ENCODE data around the gene PTPRS. TPM values are rescaled to one million over a fixed set of nuclear protein-coding genes. Genes with fewer than 3 reads are reported as not detected.
"Not testable (repeated sequence)": the region's sequence is repeated elsewhere in the genome, so short reads cannot be mapped to it uniquely, and the experiment has no call there.

Gene PTPRS
- under 1 TPM; 0.02 to 0.08 TPM for total RNA-seq

DNA sequence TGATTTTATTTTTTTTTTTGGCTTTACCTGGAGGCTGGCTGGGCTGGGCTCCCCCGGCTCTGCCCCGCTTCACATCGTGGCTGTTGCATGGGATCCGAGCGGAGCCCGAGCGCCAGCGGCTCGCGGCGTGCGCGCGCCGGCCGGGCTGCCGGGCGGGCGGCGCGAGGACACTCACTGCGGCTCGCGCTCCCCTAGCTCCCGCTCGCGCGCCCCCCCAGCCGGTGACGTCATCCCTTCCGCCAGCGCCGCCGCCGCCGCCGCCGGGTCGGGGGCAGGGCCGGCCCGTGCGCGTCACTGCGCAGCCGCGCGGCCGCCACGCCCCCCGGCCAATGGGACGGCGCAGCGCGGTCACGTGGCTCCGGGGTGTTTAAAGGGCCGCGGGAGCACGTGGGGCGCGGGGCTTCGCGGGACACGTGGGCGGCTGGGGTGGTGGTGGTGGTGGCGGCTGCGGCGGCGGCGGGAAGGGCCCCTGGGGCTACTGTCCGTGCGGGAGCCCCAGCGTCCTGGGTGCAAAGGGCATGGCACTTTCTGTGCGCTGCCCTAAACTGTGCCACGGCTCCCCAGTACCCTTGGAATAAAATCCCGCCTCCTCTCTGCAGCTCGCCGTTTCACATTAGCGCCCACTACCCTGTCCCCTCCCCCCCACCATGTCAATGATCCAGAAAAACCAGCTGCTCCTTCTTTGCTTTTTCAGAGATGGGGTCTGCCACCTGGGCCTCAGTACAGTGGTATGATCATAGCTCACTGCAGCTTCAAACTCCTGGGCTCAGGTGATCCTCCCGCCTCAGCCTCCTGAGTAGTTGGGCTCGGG is at the start of gene PTPRS:
TSS of gene PTPRS (minus strand) at position 176 of the 811 bp plus-strand sequence. CDS start 54,672 bp downstream, outside the sequence.
- ChIA-PET CTCF (interaction anchor here (0.5 kb wide), 1 partner anchor 543 kb away, joined by 5 read pairs; no protein-coding TSS in a partner anchor), POLR2A (no interaction called here)
- Mint-ChIP-seq H3K36me3 (ENCODE audit: low read depth) (no peaks in the 10 kb centered on the region), H3K27me3 (peaks cover 53% of the 10 kb centered on the region), H3K4me1 (peaks cover 14% of the 10 kb centered on the region), H3K9me3 (no peaks in the 10 kb centered on the region), H3K4me3 (peak within 1 kb of the TSS; percentile 48), H3K27ac (peak within 1 kb of the TSS; percentile 57)
- DNase-seq: peak; percentile 46

DNA sequence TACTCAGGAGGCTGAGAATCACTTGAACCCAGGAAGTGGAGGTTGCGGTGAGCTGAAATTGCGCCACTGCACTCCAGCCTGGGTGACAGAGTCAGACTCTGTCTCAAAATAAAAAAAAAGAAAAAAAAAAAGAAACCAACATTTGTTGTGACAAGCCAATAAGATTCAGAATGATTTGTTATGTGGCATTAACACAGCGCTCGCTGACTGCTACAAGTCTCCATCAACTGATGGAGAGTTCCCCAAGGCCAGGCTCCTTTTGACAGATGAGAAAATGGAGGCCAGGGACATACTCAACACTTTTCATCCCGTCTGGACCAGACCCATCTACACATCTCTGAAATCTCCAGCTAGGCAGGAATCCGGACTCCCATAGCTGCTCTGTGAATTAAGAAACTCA is 48.7 kb upstream of the PTPRS start:
- H3K4me1 Mint-ChIP-seq: no peaks in the 10 kb centered on the region
- ChIA-PET CTCF (no interaction called here), POLR2A (no interaction called here)
- H3K36me3 Mint-ChIP-seq (ENCODE audit: low read depth): no peaks in the 10 kb centered on the region
- H3K4me3 Mint-ChIP-seq: no peak overlapping the region
- H3K27me3 Mint-ChIP-seq: no peaks in the 10 kb centered on the region
- no peak overlapping the region for H3K27ac Mint-ChIP-seq
- H3K9me3 Mint-ChIP-seq: peaks cover 4% of the 10 kb centered on the region
- DNase-seq: no peak

DNA sequence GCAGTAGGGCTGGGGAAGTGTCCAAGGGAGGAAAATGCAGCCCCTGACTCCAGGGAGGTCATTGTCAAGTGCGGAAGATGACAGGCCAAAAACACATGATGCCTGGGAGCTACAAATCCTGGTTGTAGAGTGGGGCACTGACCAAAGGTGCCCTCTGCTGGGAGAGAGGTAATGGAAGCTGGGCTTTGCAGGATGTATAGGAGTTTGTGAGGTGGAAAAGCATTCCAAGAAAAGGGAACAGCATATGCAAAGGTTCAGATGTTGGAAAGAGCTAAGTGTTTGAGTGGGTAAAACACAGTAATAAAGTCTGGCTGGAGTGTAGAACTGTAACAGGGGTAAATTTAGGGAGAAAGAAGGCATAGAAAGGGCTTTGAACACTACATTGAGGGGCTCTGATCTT is 46.9 kb upstream of the PTPRS start:
- ChIA-PET CTCF (no interaction called here), POLR2A (no interaction called here)
- Mint-ChIP-seq H3K4me1 (no peaks in the 10 kb centered on the region), H3K27me3 (no peaks in the 10 kb centered on the region), H3K9me3 (peaks cover 11% of the 10 kb centered on the region), H3K27ac (no peak overlapping the region), H3K4me3 (no peak overlapping the region), H3K36me3 (ENCODE audit: low read depth) (peaks cover 3% of the 10 kb centered on the region)
- DNase-seq: no peak

DNA sequence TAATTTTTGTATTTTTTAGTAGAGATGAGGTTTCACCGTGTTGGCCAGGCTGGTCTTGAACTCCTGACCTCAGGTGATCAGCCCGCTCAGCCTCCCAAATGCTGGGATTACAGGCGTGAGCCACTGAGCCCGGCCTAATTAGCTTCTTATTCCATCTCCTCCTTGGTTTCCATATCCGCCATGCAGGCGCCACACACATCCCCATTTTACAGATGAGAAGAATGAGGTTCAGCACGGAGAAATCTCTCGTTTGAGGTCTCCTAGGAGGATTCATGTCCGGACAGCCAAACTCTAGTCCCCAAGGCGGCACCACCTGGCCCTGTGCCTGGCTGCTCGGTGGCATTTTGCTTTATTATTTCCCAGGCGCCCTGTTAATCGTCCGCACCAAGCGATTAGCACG is 46.2 kb upstream of the PTPRS start:
- POLR2A ChIA-PET: no interaction called here
- H3K36me3 Mint-ChIP-seq (ENCODE audit: low read depth): peaks cover 3% of the 10 kb centered on the region

DNA sequence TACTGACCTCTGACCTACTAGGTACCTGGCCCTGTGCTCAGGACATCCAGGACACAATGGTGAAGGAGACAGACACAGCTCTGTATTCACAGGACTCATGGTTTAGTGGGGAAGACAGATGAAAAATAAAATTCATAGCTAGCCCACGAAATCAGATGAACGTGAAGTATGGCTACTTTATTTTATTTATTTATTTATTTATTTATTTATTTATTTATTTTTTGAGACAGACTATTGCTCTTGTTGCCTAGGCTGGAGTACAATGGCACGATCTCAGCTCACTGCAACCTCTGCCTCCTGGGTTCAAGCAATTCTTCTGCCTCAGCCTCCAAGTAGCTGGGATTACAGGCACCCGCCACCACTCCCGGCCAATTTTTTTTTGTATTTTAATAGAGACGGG is 40.6 kb upstream of the PTPRS start:
- H3K27me3 Mint-ChIP-seq; CTCF ChIA-PET; H3K27ac Mint-ChIP-seq; H3K4me1 Mint-ChIP-seq; H3K4me3 Mint-ChIP-seq; POLR2A ChIA-PET; DNase-seq; H3K36me3 Mint-ChIP-seq (ENCODE audit: low read depth): not testable (repeated sequence)
- H3K9me3 Mint-ChIP-seq: peaks cover 20% of the 10 kb centered on the region

More for the DNA sequence above, 46.2 kb upstream of the PTPRS start:
- H3K27me3 Mint-ChIP-seq: no peaks in the 10 kb centered on the region
- CTCF ChIA-PET: no interaction called here
- no peak overlapping the region for H3K4me3 Mint-ChIP-seq
- peaks cover 13% of the 10 kb centered on the region for H3K9me3 Mint-ChIP-seq
- no peaks in the 10 kb centered on the region for H3K4me1 Mint-ChIP-seq
- no peak for DNase-seq
- no peak overlapping the region for H3K27ac Mint-ChIP-seq

DNA sequence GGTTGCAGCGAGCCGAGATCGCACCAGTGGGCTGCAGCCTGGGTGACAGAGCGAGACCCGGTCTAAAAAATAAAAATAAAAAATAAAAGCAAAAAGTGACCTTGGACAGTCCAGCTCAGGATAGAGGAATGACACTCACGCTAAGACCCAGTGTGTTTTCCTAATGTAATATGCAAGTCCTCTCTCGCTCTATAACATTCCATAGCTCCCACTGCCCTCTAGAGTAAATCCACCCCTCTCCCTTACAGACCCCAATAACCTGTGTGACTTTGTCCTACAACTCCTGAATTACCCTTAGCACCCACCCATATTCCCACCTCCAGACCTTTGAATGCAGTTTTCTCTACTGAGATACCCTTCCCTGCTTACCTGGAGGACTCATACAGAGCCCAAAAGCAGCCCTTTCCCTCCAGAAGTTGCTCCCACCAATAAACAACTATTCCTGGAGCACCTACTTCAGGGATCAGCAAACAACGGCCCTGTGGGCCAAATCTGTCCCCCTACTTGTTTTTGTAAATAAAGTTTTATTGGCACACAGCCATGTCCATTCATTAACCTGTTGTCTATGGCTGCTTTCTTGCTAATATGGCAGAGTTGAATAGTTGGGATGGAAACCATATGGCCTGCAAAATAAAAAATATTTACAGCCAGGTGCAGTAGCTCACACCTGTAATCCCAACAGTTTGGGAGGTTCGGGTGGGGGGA is 39.8 kb upstream of the PTPRS start:
- H3K36me3 Mint-ChIP-seq (ENCODE audit: low read depth): peaks cover 3% of the 10 kb centered on the region
- H3K27ac Mint-ChIP-seq: no peak overlapping the region
- POLR2A ChIA-PET: no interaction called here

DNA sequence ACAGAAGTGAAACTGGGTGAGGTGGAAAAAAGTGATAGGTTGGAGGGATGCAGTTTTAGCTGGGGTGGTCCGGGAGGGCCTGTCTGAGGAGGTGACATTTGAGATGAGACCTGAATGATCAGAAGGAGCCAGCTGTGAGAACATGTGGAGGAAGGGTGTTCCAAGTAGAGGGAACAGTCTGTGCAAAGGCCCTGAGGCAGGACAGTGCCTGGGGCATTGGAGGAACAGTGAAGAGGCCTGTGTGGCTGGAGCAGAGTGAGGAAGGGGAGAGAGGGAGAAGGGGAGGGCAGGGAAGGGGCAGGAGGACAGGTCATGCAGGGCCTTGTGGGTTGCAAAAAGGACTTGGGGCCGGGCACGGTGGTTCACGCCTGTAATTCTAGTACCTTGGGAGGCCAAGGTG is 36.3 kb upstream of the PTPRS start:
- ChIA-PET POLR2A (no interaction called here), CTCF (interaction anchor here (0.7 kb wide), 1 partner anchor 334 kb away, joined by 4 read pairs; no protein-coding TSS in a partner anchor)
- Mint-ChIP-seq H3K27ac (no peak overlapping the region), H3K9me3 (peaks cover 15% of the 10 kb centered on the region), H3K4me1 (no peaks in the 10 kb centered on the region), H3K36me3 (ENCODE audit: low read depth) (no peaks in the 10 kb centered on the region), H3K27me3 (no peaks in the 10 kb centered on the region), H3K4me3 (no peak overlapping the region)
- DNase-seq: no peak

More for the DNA sequence above, 39.8 kb upstream of the PTPRS start:
- H3K4me3 Mint-ChIP-seq: no peak overlapping the region
- no peaks in the 10 kb centered on the region for H3K4me1 Mint-ChIP-seq
- CTCF ChIA-PET: no interaction called here
- H3K27me3 Mint-ChIP-seq: no peaks in the 10 kb centered on the region
- DNase-seq: no peak
- peaks cover 20% of the 10 kb centered on the region for H3K9me3 Mint-ChIP-seq

DNA sequence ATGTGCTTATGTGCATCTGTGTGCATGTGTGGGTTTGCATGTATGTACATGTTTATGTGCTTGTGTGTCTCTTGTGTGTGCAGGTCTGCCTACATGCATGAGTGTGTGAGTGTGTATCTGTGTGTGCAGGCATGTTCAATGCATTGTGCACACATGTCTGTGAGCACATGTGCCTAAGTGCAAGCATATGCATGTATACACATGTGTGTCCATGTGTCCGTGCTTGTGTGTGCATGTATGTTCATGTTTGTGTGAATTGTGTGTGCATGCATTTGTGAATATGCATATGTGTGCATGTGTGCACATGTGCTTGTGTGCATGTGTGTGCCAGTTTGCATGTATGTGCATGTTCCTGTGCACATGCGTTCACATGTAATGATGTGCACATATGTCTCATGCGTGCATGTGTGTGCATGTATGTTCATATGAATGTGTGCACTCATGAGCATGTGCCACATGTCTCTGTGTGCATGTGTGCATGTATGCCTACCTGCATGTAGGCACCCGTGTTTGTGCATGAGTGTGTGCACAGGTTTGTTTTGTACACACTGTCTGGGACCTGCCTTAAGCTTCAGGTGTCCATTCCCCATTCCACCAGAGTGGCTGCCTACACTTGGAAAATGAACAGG is 32.1 kb upstream of the PTPRS start:
- H3K36me3 Mint-ChIP-seq (ENCODE audit: low read depth): no peaks in the 10 kb centered on the region
- ChIA-PET CTCF (no interaction called here), POLR2A (no interaction called here)
- no peak for DNase-seq
- no peak overlapping the region for H3K27ac Mint-ChIP-seq
- no peaks in the 10 kb centered on the region for H3K4me1 Mint-ChIP-seq
- H3K27me3 Mint-ChIP-seq: no peaks in the 10 kb centered on the region
- H3K4me3 Mint-ChIP-seq: no peak overlapping the region
- H3K9me3 Mint-ChIP-seq: peaks cover 10% of the 10 kb centered on the region

DNA sequence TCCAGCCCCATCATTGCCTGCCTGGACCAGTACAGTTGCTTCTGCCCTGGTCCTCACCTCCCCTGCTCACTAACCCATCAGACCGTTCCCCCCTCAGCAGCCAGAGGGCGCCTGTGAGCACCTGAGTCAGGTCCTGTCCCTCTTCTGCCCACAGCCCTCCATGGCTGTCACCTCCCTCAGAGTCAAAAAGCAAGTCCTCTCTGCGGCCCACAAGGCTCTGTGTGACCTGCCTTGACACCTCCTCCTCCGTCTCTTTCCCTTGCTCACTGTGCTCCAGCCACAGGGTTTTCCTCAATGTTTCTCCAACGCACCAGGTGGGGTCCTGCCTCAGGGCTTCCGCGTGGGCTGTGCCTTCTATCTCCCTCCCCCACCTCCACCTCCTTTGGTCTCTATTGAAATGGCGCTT is 29.4 kb upstream of the PTPRS start:
- CTCF ChIA-PET: no interaction called here
- Mint-ChIP-seq H3K4me3 (no peak overlapping the region), H3K4me1 (no peaks in the 10 kb centered on the region), H3K9me3 (peaks cover 10% of the 10 kb centered on the region), H3K27me3 (no peaks in the 10 kb centered on the region), H3K27ac (no peak overlapping the region), H3K36me3 (ENCODE audit: low read depth) (no peaks in the 10 kb centered on the region)
- POLR2A ChIA-PET: no interaction called here
- peak; percentile 45 for DNase-seq

DNA sequence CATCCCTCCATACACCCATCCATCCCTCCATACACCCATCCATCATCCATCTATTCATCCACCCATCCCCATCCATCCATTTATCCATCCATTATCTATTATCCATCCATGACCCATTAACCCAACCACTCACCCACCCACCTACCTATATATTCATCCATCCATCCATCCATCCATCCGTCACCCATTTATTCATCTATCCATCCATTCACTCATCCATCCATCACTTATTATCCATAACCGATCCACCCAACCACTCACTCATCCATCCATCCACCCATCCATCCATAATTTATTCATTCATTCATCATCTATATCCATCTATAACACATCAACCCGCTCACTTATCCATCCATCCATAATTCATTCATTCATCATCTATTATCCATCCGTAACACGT is 28.7 kb upstream of the PTPRS start:
- no peaks in the 10 kb centered on the region for H3K36me3 Mint-ChIP-seq (ENCODE audit: low read depth)
- no peaks in the 10 kb centered on the region for H3K4me1 Mint-ChIP-seq

DNA sequence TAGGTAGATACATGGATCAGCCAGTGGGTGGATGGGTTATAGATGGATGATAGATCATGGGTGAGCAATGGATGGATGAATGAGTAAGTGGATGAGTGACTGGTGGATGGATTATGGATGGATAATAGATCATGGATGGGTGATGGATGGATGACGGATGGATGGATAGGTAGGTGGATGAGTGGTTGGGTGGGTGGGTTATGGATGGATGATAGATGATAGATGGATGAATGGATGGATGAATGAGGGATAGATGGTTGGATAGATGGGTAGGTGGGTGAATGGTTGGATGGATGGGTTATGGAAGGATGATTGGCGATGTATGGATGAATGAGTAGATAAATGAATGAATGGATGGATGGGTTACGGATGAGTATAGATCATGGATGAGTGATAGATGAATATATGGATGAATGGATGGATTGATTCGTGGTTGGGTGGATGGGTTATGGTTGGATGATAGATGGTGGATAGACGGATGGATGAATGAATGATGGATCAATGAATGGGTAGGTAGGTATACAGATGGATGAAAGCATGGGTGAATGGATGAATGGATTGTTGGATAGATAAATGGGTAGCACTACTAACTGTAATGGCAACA is 27.0 kb upstream of the PTPRS start:
- H3K27ac Mint-ChIP-seq: no peak overlapping the region
- H3K9me3 Mint-ChIP-seq: peaks cover 6% of the 10 kb centered on the region
- H3K4me3 Mint-ChIP-seq: no peak overlapping the region
- DNase-seq: no peak
- ChIA-PET CTCF (no interaction called here), POLR2A (no interaction called here)
- H3K4me1 Mint-ChIP-seq: no peaks in the 10 kb centered on the region
- no peaks in the 10 kb centered on the region for H3K27me3 Mint-ChIP-seq
- no peaks in the 10 kb centered on the region for H3K36me3 Mint-ChIP-seq (ENCODE audit: low read depth)

More for the DNA sequence above, 28.7 kb upstream of the PTPRS start:
- no peak for DNase-seq
- Mint-ChIP-seq H3K27ac (no peak overlapping the region), H3K4me3 (no peak overlapping the region), H3K27me3 (no peaks in the 10 kb centered on the region), H3K9me3 (peaks cover 10% of the 10 kb centered on the region)
- POLR2A ChIA-PET: no interaction called here
- CTCF ChIA-PET: no interaction called here

DNA sequence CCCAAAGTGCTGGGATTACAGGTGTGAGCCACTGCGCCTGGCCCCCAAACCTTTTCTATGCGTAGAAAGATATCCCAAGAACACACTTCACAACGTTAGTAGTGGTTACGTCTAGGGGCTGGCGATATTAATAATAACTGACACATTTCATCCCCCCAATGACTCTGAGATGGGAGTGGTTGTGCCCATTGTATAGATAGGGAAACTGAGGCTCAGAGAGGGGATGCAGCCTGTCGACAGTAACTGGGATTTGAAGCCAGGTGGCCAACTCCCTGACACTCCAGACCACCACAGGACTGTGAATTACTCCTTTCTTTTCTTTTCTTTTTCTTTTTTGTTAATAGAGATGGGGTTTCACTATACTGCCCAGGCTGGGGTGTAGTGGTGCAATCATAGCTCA is 25.3 kb upstream of the PTPRS start:
- no peak for DNase-seq
- Mint-ChIP-seq H3K27me3 (no peaks in the 10 kb centered on the region), H3K9me3 (no peaks in the 10 kb centered on the region), H3K27ac (no peak overlapping the region), H3K4me3 (no peak overlapping the region), H3K36me3 (ENCODE audit: low read depth) (no peaks in the 10 kb centered on the region), H3K4me1 (no peaks in the 10 kb centered on the region)
- CTCF ChIA-PET: no interaction called here
- POLR2A ChIA-PET: no interaction called here

DNA sequence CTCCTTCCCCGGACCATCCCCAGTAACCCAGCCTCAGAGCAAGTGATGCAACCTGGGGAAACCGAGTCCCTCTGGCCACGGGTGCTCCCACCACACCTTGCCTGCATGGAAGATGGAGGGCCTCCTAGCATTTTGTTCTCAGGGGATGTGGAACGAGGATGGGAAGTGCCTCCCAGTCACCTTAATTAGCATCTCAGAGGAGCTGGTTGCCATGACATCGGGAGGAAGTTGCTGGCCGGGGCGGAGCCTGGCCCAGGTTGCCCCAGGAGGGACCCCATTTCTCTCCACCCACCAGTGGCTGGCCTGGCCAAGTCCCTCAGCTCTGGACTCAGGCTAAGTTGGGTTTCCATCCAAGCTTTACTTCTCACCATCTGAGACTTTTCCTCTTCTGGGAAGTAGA is 24.1 kb upstream of the PTPRS start:
- no peak overlapping the region for H3K4me3 Mint-ChIP-seq
- H3K9me3 Mint-ChIP-seq: no peaks in the 10 kb centered on the region
- H3K27ac Mint-ChIP-seq: no peak overlapping the region
- no peaks in the 10 kb centered on the region for H3K36me3 Mint-ChIP-seq (ENCODE audit: low read depth)
- ChIA-PET POLR2A (no interaction called here), CTCF (no interaction called here)
- no peaks in the 10 kb centered on the region for H3K4me1 Mint-ChIP-seq
- no peak for DNase-seq
- no peaks in the 10 kb centered on the region for H3K27me3 Mint-ChIP-seq
